HL-60 (cell line): ENCODE measurements around the gene FAM47E.

ENCODE experiments used
- DNase-seq, 2 experiments: peaks; one replicate each; pipeline ENCODE4 v3.0.0-alpha.2; 2010 to 2020; ENCODE audit warnings: low read depth in 1 of 2, low spot score in 1 of 2
- H3K27ac ChIP-seq: fragments of 250-450 bp; sonication (Bioruptor Pico); replicated peaks from 2 replicates; pipeline ENCODE4 v1.5.1; 2020; ENCODE audit warnings: mild to moderate bottlenecking, moderate library complexity
- H3K27me3 ChIP-seq: fragments of 250-450 bp; sonication (Bioruptor Pico); 2 replicates; pipeline ENCODE4 v1.5.1; 2021; ENCODE audit warnings: mild to moderate bottlenecking, moderate library complexity; ENCODE audit not compliant: insufficient read depth, poor library complexity, severe bottlenecking
- H3K4me3 ChIP-seq: replicated peaks from 2 replicates; pipeline ENCODE4 v1.5.1; 2011; ENCODE audit warnings: mild to moderate bottlenecking, control low read depth, low read length; ENCODE audit not compliant: insufficient read depth
- GABPA ChIP-seq: IDR thresholded peaks from 2 replicates; pipeline ENCODE4 v1.6.1; 2012; ENCODE audit warnings: low read depth
- POLR2AphosphoS5 ChIP-seq: IDR thresholded peaks from 2 replicates; pipeline ENCODE4 v1.6.1; 2012; ENCODE audit warnings: low read depth
- SPI1 ChIP-seq: IDR thresholded peaks from 2 replicates; pipeline ENCODE4 v1.6.1; 2012; ENCODE audit warnings: low read depth, mild to moderate bottlenecking, borderline replicate concordance
- TF ChIP-seq, protein P1 (sequence below): IDR thresholded peaks from 2 replicates; pipeline ENCODE4 v1.6.1; 2012; ENCODE audit warnings: low read depth; ENCODE audit not compliant: insufficient replicate concordance
- TF ChIP-seq, protein P2 (sequence below): IDR thresholded peaks from one replicate; pipeline ENCODE4 v1.5.1; 2011; ENCODE audit warnings: low read length, control low read depth, inconsistent platforms; ENCODE audit not compliant: insufficient read depth

FAM47E gene

DNA sequence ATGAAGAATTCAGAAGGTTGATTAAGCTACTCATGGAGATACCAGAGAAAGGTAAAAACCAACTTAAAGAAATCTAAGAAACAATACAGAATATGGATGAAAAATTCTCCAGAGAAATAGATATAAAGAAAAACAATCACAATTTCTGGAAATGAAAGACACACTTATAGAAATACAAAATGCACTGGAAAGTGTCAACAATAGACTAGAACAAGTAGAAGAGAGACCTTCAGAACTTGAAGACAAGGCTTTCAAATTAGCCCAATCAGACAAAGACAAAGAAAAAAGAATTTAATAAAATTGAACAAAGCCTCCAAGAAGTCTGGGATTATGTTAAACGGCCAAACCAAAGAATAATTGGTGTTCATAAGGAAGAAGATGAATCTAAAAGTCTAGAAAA lies 64.6 kb downstream of the FAM47E start:
- no peak for DNase-seq
- Histone ChIP-seq H3K27me3 (no peaks in the 10 kb centered on the region), H3K27ac (no peak overlapping the region), H3K4me3 (no peak overlapping the region)
- no peak for TF ChIP-seq GABPA
- no peak for TF ChIP-seq SPI1
- TF ChIP-seq, protein P1, sequence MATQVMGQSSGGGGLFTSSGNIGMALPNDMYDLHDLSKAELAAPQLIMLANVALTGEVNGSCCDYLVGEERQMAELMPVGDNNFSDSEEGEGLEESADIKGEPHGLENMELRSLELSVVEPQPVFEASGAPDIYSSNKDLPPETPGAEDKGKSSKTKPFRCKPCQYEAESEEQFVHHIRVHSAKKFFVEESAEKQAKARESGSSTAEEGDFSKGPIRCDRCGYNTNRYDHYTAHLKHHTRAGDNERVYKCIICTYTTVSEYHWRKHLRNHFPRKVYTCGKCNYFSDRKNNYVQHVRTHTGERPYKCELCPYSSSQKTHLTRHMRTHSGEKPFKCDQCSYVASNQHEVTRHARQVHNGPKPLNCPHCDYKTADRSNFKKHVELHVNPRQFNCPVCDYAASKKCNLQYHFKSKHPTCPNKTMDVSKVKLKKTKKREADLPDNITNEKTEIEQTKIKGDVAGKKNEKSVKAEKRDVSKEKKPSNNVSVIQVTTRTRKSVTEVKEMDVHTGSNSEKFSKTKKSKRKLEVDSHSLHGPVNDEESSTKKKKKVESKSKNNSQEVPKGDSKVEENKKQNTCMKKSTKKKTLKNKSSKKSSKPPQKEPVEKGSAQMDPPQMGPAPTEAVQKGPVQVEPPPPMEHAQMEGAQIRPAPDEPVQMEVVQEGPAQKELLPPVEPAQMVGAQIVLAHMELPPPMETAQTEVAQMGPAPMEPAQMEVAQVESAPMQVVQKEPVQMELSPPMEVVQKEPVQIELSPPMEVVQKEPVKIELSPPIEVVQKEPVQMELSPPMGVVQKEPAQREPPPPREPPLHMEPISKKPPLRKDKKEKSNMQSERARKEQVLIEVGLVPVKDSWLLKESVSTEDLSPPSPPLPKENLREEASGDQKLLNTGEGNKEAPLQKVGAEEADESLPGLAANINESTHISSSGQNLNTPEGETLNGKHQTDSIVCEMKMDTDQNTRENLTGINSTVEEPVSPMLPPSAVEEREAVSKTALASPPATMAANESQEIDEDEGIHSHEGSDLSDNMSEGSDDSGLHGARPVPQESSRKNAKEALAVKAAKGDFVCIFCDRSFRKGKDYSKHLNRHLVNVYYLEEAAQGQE: no peak
- TF ChIP-seq, protein P2, sequence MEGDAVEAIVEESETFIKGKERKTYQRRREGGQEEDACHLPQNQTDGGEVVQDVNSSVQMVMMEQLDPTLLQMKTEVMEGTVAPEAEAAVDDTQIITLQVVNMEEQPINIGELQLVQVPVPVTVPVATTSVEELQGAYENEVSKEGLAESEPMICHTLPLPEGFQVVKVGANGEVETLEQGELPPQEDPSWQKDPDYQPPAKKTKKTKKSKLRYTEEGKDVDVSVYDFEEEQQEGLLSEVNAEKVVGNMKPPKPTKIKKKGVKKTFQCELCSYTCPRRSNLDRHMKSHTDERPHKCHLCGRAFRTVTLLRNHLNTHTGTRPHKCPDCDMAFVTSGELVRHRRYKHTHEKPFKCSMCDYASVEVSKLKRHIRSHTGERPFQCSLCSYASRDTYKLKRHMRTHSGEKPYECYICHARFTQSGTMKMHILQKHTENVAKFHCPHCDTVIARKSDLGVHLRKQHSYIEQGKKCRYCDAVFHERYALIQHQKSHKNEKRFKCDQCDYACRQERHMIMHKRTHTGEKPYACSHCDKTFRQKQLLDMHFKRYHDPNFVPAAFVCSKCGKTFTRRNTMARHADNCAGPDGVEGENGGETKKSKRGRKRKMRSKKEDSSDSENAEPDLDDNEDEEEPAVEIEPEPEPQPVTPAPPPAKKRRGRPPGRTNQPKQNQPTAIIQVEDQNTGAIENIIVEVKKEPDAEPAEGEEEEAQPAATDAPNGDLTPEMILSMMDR: no peak
- TF ChIP-seq POLR2AphosphoS5: no peak

DNA sequence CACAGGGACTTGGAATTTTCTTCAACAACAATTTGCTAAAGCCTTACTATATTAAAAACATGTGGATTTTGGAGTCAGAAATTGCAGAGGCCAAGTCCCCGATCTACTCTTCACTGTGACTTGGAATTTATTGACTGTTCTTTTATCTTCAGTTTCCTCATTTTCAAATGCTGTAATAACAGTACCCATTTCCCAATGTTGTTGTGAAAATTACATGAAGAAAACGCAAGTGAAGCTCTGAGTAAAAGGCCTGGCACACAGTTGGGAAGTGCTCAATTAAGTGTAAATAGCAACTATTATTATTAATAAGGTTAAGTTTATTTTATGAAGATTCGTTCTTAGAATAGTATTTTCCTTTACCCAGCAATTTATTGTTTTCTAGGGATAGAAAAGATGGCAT lies 70.7 kb downstream of the FAM47E start:
- no peak overlapping the region for H3K4me3 ChIP-seq
- H3K27ac ChIP-seq: peak overlapping the region; percentile 65
- no peaks in the 10 kb centered on the region for H3K27me3 ChIP-seq
- DNase-seq: peak in 1 of 2 experiments; percentile 24
- TF ChIP-seq, protein P1: no peak
- TF ChIP-seq, protein P2: no peak
- TF ChIP-seq GABPA (no peak), SPI1 (no peak), POLR2AphosphoS5 (no peak)

DNA sequence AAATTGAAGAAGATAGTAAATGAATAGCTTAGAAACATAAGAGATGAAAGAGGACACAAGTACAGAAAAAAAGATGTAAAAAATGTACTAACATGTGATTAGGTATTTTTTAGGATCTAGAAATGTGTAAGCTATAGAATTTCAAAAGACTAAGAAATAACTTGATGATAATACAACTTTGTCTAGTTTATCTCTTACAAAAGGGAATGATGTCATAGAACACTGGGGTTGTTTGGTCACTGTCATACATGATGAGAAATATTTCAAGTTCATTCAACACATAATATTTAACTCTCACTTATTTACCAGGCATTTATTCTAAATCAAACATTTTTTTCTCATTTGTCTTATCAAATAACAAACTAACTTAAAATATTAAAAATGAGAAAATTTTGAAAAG lies 73.6 kb downstream of the FAM47E start:
- DNase-seq: no peak
- Histone ChIP-seq H3K27me3 (no peaks in the 10 kb centered on the region), H3K4me3 (no peak overlapping the region), H3K27ac (peak overlapping the region; percentile 34)
- TF ChIP-seq GABPA: no peak
- TF ChIP-seq, protein P1: no peak
- TF ChIP-seq SPI1: no peak
- TF ChIP-seq POLR2AphosphoS5: no peak
- TF ChIP-seq, protein P2: no peak
